Lower lobe of right lung (tissue), 2 donors: ENCODE data around the gene UBE3C. TPM values are rescaled to one million over a fixed set of nuclear protein-coding genes. Genes with fewer than 3 reads are reported as not detected.

Experiments
- ATAC-seq, 2 donors: fragments of 200-7000 bp; cut with Tn5 transposase; one replicate each; pipeline ENCODE4 v1.9.1; 2020 to 2022; ENCODE audit warnings: mild to moderate bottlenecking in 2 of 2, moderate library complexity in 2 of 2
- DNase-seq: peaks from one replicate; pipeline ENCODE4 v3.0.0-alpha.2; 2020
- H3K27ac ChIP-seq: fragments of 200-600 bp; one replicate; pipeline ENCODE4 v1.8.0; 2022
- H3K27me3 ChIP-seq: fragments of 200-600 bp; one replicate; pipeline ENCODE4 v1.8.0; 2022; ENCODE audit warnings: low read depth
- H3K36me3 ChIP-seq: fragments of 200-600 bp; one replicate; pipeline ENCODE4 v1.8.0; 2022; ENCODE audit warnings: mild to moderate bottlenecking
- H3K4me1 ChIP-seq: fragments of 200-600 bp; one replicate; pipeline ENCODE4 v1.8.0; 2022
- H3K4me3 ChIP-seq: fragments of 200-600 bp; one replicate; pipeline ENCODE4 v1.8.0; 2022; ENCODE audit warnings: mild to moderate bottlenecking
- H3K9me3 ChIP-seq: fragments of 200-600 bp; one replicate; pipeline ENCODE4 v1.8.0; 2022
- intact Hi-C: fragments of 100-400 bp; cut with DNase I; formaldehyde crosslinking; loops from one replicate; pipeline ENCODE4 v1.11.0; 2022
- long read RNA-seq: library from polyadenylated mRNA; unstranded; transcript quantifications from one replicate; pipeline ENCODE4 v2.0.0, GENCODE V29; 2021
- total RNA-seq: library from RNA; stranded (reverse); fragmentation: NEBNext Ultra II Directional; extraction: Animal tissue kit (Norgen Biotek cat#: 25700); gene quantifications from one replicate; pipeline ENCODE4 v1.2.1, GENCODE V29; 2021
- TF ChIP-seq, protein P1 (sequence below): fragments of 200-600 bp; IDR thresholded peaks from one replicate; pipeline ENCODE4 v1.8.0; 2022; ENCODE audit warnings: antibody characterized with exemption, mild to moderate bottlenecking
- donor health status: DM: no; HTN: yes; CAD: no; lungs with severe emphysema.

Gene UBE3C
- total RNA-seq, result 55.7 TPM
- long read RNA-seq, full-length matches to known transcripts, result 18 of 60 reads
- long read RNA-seq, partial matches to known transcripts, result 12 of 60 reads
- long read RNA-seq, other reads (novel, unspliced or antisense), result 30 of 60 reads

DNA sequence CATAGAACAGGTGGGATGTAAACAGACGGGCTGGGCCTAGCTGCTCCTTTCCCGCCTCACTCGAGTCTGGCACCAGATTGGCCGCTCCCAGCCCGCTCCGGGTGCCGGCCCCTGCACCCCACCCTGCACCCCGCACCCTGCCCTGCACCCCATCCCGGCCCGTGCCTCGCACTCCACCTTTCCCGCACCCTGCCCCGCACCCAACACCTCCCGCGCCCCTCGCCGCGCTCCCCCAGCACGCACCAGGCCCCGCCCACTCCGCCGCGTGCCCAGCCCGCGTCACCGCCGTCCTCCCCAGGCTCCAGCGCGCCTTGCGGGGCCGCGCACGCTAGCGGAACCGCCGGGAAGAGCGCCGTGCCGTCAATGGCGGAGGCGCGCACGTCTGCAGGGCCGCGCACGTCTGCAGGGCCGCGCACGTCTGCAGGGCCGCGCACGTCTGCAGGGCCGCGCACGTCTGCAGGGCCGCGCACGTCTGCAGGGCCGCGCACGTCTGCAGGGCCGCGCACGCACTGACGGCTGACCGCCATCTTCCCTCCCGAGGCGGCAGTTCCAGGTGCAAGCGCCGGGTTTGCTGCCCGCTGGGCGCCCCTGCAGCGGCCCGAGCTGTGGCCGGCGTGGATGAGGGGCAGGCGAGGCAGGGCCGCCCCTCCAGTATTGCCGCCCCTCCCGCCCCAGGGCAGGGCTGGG is at the start of gene UBE3C:
Gene UBE3C (plus strand): TSS at position 503 of the 687 bp plus-strand sequence. CDS start 347 bp downstream, outside the sequence.
- H3K4me1 ChIP-seq, result peaks cover 30% of the 10 kb centered on the region

DNA sequence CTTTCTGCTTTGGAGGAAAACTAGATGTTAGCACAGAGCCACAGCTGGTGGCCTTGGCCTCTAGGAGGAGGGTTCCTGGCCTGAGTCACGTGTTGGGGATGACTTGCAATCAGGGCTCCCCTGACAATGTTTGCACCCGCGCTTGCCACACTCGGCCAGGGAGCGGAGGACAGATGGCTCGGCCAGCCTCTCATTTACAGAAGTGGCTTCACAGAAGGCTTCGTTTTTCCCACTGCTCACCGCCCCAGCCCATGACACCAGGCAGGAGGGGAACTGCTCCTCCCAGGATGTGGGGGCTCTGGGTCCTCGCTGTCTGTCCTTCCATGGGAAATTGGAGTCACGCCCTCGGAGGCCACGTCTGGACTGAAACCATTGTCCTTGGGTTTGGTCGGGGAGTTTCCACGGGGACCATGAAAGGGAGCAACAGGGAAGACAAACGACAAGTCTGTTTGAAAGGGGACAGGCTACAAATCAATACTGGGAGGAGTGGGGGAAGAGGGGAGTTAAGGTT is 49.6 kb upstream of the UBE3C start:
- Histone ChIP-seq H3K9me3 (peaks cover 9% of the 10 kb centered on the region), H3K4me3 (no peak overlapping the region), H3K27me3 (peaks cover 5% of the 10 kb centered on the region), H3K27ac (no peak overlapping the region), H3K36me3 (no peaks in the 10 kb centered on the region), H3K4me1 (no peaks in the 10 kb centered on the region)
- ATAC-seq, result no peak
- intact Hi-C loops, result no loop called here
- TF ChIP-seq, protein P1, sequence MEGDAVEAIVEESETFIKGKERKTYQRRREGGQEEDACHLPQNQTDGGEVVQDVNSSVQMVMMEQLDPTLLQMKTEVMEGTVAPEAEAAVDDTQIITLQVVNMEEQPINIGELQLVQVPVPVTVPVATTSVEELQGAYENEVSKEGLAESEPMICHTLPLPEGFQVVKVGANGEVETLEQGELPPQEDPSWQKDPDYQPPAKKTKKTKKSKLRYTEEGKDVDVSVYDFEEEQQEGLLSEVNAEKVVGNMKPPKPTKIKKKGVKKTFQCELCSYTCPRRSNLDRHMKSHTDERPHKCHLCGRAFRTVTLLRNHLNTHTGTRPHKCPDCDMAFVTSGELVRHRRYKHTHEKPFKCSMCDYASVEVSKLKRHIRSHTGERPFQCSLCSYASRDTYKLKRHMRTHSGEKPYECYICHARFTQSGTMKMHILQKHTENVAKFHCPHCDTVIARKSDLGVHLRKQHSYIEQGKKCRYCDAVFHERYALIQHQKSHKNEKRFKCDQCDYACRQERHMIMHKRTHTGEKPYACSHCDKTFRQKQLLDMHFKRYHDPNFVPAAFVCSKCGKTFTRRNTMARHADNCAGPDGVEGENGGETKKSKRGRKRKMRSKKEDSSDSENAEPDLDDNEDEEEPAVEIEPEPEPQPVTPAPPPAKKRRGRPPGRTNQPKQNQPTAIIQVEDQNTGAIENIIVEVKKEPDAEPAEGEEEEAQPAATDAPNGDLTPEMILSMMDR, result no peak
- no peak for DNase-seq

More for the DNA sequence above, at the start of gene UBE3C:
- Histone ChIP-seq H3K9me3 (no peaks in the 10 kb centered on the region), H3K36me3 (peaks cover 12% of the 10 kb centered on the region), H3K27me3 (no peaks in the 10 kb centered on the region), H3K27ac (peak within 1 kb of the TSS; percentile 90), H3K4me3 (peak within 1 kb of the TSS; percentile 84)
- DNase-seq, result peak; percentile 94
- TF ChIP-seq, protein P1, result peak; percentile 15
- ATAC-seq, result peak; percentile 97
- intact Hi-C loops, result no loop called here

DNA sequence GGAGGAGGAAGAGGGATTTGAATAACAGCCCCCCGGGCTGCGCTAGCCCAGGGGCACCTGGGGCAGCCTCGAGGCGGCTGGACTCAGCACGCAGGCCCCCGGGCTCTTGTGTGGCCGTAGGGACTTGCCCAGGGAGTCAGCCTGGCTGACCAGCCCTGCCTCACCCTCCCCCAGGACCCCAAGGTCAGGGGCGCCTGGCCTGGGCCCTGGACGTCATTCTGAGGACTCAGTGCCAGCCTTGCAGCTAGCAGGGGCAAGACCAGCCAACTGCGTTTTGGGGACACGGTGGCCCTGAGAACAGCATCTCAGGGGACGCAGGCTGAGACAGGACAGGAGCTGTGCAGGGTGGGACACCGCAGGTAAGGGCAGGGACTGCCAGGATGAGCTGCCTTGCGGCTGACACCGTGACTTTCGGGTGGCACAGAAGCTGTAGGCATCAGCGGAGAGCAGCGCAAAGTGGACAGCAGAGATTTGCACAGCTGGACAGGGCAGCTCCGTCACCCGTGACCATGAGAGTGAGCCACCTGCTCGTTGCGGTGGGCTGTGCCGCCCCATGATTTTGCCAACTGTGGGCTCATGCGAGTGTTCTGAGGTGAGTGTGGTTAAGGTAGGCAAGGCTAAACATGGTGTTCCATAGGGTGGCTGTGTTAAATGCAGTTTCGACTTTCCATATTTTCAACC is 48.1 kb upstream of the UBE3C start:
- H3K9me3 ChIP-seq, result no peaks in the 10 kb centered on the region
- H3K27me3 ChIP-seq, result peaks cover 5% of the 10 kb centered on the region
- TF ChIP-seq, protein P1, result no peak
- no peaks in the 10 kb centered on the region for H3K36me3 ChIP-seq
- H3K4me1 ChIP-seq, result no peaks in the 10 kb centered on the region
- H3K4me3 ChIP-seq, result no peak overlapping the region
- no peak for ATAC-seq
- no peak overlapping the region for H3K27ac ChIP-seq
- intact Hi-C loops, result no loop called here
- no peak for DNase-seq

GRCh38 chr7:157096286-157097055 is 42.3 kb upstream of the UBE3C start:
- Histone ChIP-seq H3K4me1 (no peaks in the 10 kb centered on the region), H3K4me3 (no peak overlapping the region), H3K9me3 (no peaks in the 10 kb centered on the region), H3K36me3 (no peaks in the 10 kb centered on the region), H3K27ac (no peak overlapping the region), H3K27me3 (no peaks in the 10 kb centered on the region)
- ATAC-seq (no peak), DNase-seq (no peak)
- TF ChIP-seq, protein P1, result no peak
- intact Hi-C loops, result no loop called here

DNA sequence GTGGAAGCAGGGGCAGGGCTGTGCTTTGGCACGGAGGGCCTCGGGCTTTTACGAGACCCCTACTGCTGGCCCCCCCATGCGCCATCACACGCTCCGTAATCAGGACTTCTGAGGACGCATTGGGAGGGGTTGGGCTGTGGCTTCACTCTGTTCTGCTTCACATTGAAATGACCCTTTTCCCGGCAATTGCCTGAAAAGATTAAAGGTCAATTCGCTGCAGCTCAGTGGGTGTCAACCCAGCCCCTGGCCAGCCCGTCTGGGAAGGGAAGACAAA is 41.7 kb upstream of the UBE3C start:
- H3K27me3 ChIP-seq, result no peaks in the 10 kb centered on the region
- H3K4me3 ChIP-seq, result no peak overlapping the region
- no peak overlapping the region for H3K27ac ChIP-seq
- no peaks in the 10 kb centered on the region for H3K4me1 ChIP-seq
- TF ChIP-seq, protein P1, result no peak
- no peaks in the 10 kb centered on the region for H3K36me3 ChIP-seq
- DNase-seq, result no peak
- H3K9me3 ChIP-seq, result no peaks in the 10 kb centered on the region
- ATAC-seq, result no peak
- intact Hi-C loops, result no loop called here
